Fibroblast of lung (primary cell): ENCODE data around the gene EDC4. TPM values are rescaled to one million over a fixed set of nuclear protein-coding genes. Genes with fewer than 3 reads are reported as not detected.
A peak's percentile ranks its signal among the peaks of the same experiment; 100 is the strongest.

Experiments used
- DNase-seq, 2 donors: peaks; one replicate each; pipeline versions ENCODE4 v3.0.0 to v3.0.0-alpha.2; 2010; ENCODE audit warnings: low read depth in 2 of 2
- H2AFZ ChIP-seq: 2 replicates; pipeline ENCODE4 v1.5.1; 2012; ENCODE audit warnings: low read length, control low read depth, inconsistent platforms
- H3K27ac ChIP-seq: 2 replicates; pipeline ENCODE4 v1.5.1; 2011; ENCODE audit warnings: low read length, control low read depth; ENCODE audit not compliant: insufficient read depth
- H3K27me3 ChIP-seq: 2 replicates; pipeline ENCODE4 v1.5.1; 2011; ENCODE audit warnings: mild to moderate bottlenecking, low read length; ENCODE audit not compliant: control insufficient read depth, insufficient read depth
- H3K36me3 ChIP-seq: 2 replicates; pipeline ENCODE4 v1.5.1; 2011; ENCODE audit warnings: low read length; ENCODE audit not compliant: control insufficient read depth, insufficient read depth
- H3K4me1 ChIP-seq: 2 replicates; pipeline ENCODE4 v1.5.1; 2011; ENCODE audit warnings: low read length; ENCODE audit not compliant: control insufficient read depth, insufficient read depth; ENCODE audit errors: extremely low read depth
- H3K4me2 ChIP-seq: 2 replicates; pipeline ENCODE4 v1.5.1; 2011; ENCODE audit warnings: low read length, control low read depth; ENCODE audit not compliant: insufficient read depth; ENCODE audit errors: extremely low read depth
- H3K4me3 ChIP-seq, 4 experiments: fragments of 200-600 bp in 1 of 4; sonication (generic) in 1 of 4; replicated peaks in 1 of 4; 2 replicates each; pipeline ENCODE4 v1.5.1; 2011 to 2016; ENCODE audit warnings: low read length in 4 of 4, low read depth in 3 of 4, mild to moderate bottlenecking in 3 of 4, control low read depth in 2 of 4, inconsistent platforms in 1 of 4, mixed read lengths in 1 of 4; ENCODE audit not compliant: insufficient read depth in 1 of 4; ENCODE audit errors: control extremely low read depth in 1 of 4
- H3K79me2 ChIP-seq: 2 replicates; pipeline ENCODE4 v1.5.1; 2012; ENCODE audit warnings: mild to moderate bottlenecking, low read length, inconsistent platforms; ENCODE audit not compliant: control insufficient read depth, insufficient read depth
- H3K9ac ChIP-seq: 2 replicates; pipeline ENCODE4 v1.5.1; 2011; ENCODE audit warnings: mild to moderate bottlenecking, low read length, control low read depth; ENCODE audit not compliant: insufficient read depth
- H3K9me3 ChIP-seq: 2 replicates; pipeline ENCODE4 v1.5.1; 2012; ENCODE audit warnings: low read depth, low read length; ENCODE audit not compliant: control insufficient read depth, insufficient read depth
- H4K20me1 ChIP-seq: 2 replicates; pipeline ENCODE4 v1.5.1; 2011; ENCODE audit warnings: low read length; ENCODE audit not compliant: control insufficient read depth, insufficient read depth; ENCODE audit errors: extremely low read depth
- CTCF ChIP-seq, 2 donors: IDR thresholded peaks in 1 of 2; conservative IDR thresholded peaks in 1 of 2; 1 replicate in 1 of 2; 2 replicates in 1 of 2; pipeline ENCODE4 v1.5.1; 2011 to 2012; ENCODE audit warnings: low read length in 2 of 2, control low read depth in 1 of 2, inconsistent platforms in 1 of 2, low read depth in 1 of 2, mild to moderate bottlenecking in 1 of 2
- EZH2 ChIP-seq: IDR thresholded peaks from 2 replicates; pipeline ENCODE4 v1.5.1; 2012; ENCODE audit warnings: low read length, control low read depth, mild to moderate bottlenecking; ENCODE audit errors: missing control alignments
- polyA plus RNA-seq, 2 donors: library from polyadenylated mRNA; depleted of rRNA in 1 of 2; stranded (reverse) in 1 of 2; unstranded in 1 of 2; fragments of >200 nt; gene quantifications; 2 replicates each; pipeline ENCODE4 v1.2.1, GENCODE V29; 2011 to 2012; ENCODE audit warnings: missing spikeins in 1 of 2
- total RNA-seq: library from RNA; depleted of rRNA; stranded (reverse); fragments of >200 nt; gene quantifications from 2 replicates; pipeline ENCODE4 v1.2.1, GENCODE V29; 2014

The EDC4 gene
- total and polyA plus RNA-seq, 2 donors (not counting 1 experiment from before 2014, with no cell fraction given) = 27.4 to 49.4 TPM

- no peaks in the 10 kb centered on the region for H3K9me3 ChIP-seq
- H3K27ac ChIP-seq = no peak overlapping the region
- peaks cover 2% of the 10 kb centered on the region for H4K20me1 ChIP-seq
- no peak overlapping the region for H3K4me3 ChIP-seq
- no peak overlapping the region for H3K4me2 ChIP-seq
- H3K9ac ChIP-seq = no peak overlapping the region
- DNase-seq = peak in 1 of 2 donors; percentile 26
- TF ChIP-seq EZH2 = no peak
- TF ChIP-seq CTCF (conservative IDR thresholded peaks at IDR 0.05 in 1 of 2, IDR thresholded peaks at IDR 0.05 in 1 of 2; ENCODE audit: low read depth in 1 of 2, low read length in 2 of 2) = no peak
- no peaks in the 10 kb centered on the region for H3K27me3 ChIP-seq
- H3K36me3 ChIP-seq = peaks cover 1% of the 10 kb centered on the region
- peaks cover 9% of the 10 kb centered on the region for H3K79me2 ChIP-seq
- no peak overlapping the region for H2AFZ ChIP-seq
- H3K4me1 ChIP-seq = peaks cover 16% of the 10 kb centered on the region
Observed at GRCh38 chr16:67915831-67916723, 43.2 kb downstream of the EDC4 start.

GRCh38 chr16:67917140-67917851, 44.4 kb downstream of the EDC4 start:
- peak overlapping the region; percentile 20 for H3K4me2 ChIP-seq
- H3K27ac ChIP-seq = peak overlapping the region; percentile 59
- peaks cover 1% of the 10 kb centered on the region for H3K36me3 ChIP-seq
- H3K79me2 ChIP-seq = peaks cover 9% of the 10 kb centered on the region
- H3K4me3 ChIP-seq = no peak overlapping the region
- H3K27me3 ChIP-seq = no peaks in the 10 kb centered on the region
- H3K9me3 ChIP-seq = no peaks in the 10 kb centered on the region
- H2AFZ ChIP-seq = no peak overlapping the region
- DNase-seq = peak in 1 of 2 donors; percentile 20
- peaks cover 16% of the 10 kb centered on the region for H3K4me1 ChIP-seq
- peak in 1 of 2 donors; percentile 4 for TF ChIP-seq CTCF (conservative IDR thresholded peaks at IDR 0.05 in 1 of 2, IDR thresholded peaks at IDR 0.05 in 1 of 2; ENCODE audit: low read depth in 1 of 2, low read length in 2 of 2)
- TF ChIP-seq EZH2 = no peak
- H4K20me1 ChIP-seq = peaks cover 2% of the 10 kb centered on the region
- no peak overlapping the region for H3K9ac ChIP-seq

- peak overlapping the region; percentile 33 for H3K4me2 ChIP-seq
- H4K20me1 ChIP-seq = peaks cover 2% of the 10 kb centered on the region
- peaks cover 1% of the 10 kb centered on the region for H3K36me3 ChIP-seq
- no peaks in the 10 kb centered on the region for H3K27me3 ChIP-seq
- peaks cover 16% of the 10 kb centered on the region for H3K4me1 ChIP-seq
- H3K79me2 ChIP-seq = peaks cover 9% of the 10 kb centered on the region
- no peak overlapping the region for H2AFZ ChIP-seq
- no peak overlapping the region for H3K4me3 ChIP-seq
- peak overlapping the region; percentile 59 for H3K27ac ChIP-seq
- peak; percentile 50 to 81 for DNase-seq
- H3K9me3 ChIP-seq = no peaks in the 10 kb centered on the region
- no peak overlapping the region for H3K9ac ChIP-seq
- TF ChIP-seq EZH2 (no peak), CTCF (conservative IDR thresholded peaks at IDR 0.05 in 1 of 2, IDR thresholded peaks at IDR 0.05 in 1 of 2; ENCODE audit: low read depth in 1 of 2, low read length in 2 of 2) (no peak)
Observed at GRCh38 chr16:67917852-67918236, 45.0 kb downstream of the EDC4 start.
